ENCODE measurements around the gene PLD4. TPM values are rescaled to one million over a fixed set of nuclear protein-coding genes. Genes with fewer than 3 reads are reported as not detected.

The PLD4 gene
- total RNA-seq, 1 experiment from 2014 or later: 0.15 TPM

DNA sequence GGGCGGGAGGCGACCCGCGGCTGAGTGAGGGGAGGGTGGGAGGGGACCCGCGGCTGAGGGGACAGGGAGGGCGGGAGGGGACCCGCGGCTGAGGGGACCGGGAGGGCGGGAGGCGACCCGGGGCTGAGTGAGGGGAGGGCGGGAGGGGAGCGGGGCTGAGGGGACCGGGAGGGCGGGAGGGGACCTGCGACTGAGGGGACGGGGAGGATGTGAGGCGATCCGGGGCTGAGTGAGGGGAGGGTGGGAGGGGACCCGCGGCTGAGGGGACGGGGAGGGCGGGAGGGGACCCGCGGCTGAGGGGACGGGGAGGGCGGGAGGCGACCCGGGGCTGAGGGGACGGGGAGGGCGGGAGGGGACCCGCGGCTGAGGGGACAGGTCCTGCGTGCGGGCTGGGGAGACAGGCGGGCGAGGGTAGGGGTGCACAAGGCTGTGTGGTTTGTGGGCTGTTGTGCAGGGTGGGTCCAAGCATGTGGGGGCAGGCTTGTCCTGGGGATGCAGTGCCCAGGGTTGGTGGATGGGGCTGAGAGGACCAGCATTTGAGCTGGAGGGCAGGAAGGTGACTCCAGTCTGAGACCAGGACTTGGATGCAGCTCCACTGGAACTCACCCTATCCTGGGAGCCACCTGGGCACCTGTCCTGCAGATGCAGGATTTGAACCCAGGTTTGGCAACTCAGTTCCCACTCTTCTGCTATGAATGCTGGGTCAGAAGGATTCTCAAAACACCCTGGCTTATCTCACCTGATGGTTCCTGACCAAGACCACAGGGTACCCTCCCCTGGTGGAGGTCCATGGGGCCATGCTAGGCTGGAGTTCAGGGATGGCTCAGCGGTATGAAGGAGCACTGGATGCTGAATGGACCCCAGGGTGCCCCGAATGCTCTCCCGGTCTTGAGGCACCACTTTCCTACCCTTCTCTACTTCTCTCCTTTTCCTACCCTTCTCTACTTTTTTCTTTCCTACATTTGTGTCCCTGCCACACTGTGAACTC, 9.4 kb downstream of the PLD4 start:
- POLR2A ChIA-PET: no interaction called here
- no peaks in the 10 kb centered on the region for H3K9me3 ChIP-seq (ENCODE audit: control insufficient read depth, insufficient read depth, low read depth, low read length)
- DNase-seq (ENCODE audit: low read depth, low spot score) (no peak), ATAC-seq (no peak)
- H3K4me3 ChIP-seq (ENCODE audit: low read depth in 2 of 2, low read length in 2 of 2): peak overlapping the region in 1 of 2 experiments; percentile 14; a peak in 1 of 4 replicates
- H3K36me3 ChIP-seq (ENCODE audit: control insufficient read depth, insufficient read depth, low read length): no peaks in the 10 kb centered on the region
- no peaks in the 10 kb centered on the region for H3K27me3 ChIP-seq (ENCODE audit: control insufficient read depth, insufficient read depth, low read length)
- BruUV-seq (replicated peaks): no TSS peak
- intact Hi-C loops (cut with micrococcal nuclease; ENCODE audit: unreplicated experiment) (no loop called here), in situ Hi-C loops (cut with HindIII; ENCODE audit: low pct_unique_long_range_greater_than_20kb, low sequenced_read_pairs) (no loop called here)
- no peaks in the 10 kb centered on the region for H3K4me1 ChIP-seq (ENCODE audit: control insufficient read depth, insufficient read depth, low read length)
- CTCF ChIA-PET: no interaction called here
- no peak overlapping the region for H3K27ac ChIP-seq (ENCODE audit: low read length)
- TF ChIP-seq TCF7L2 (IDR thresholded peaks at IDR 0.05; ENCODE audit: low read depth, low read length) (no peak), SIN3A (IDR thresholded peaks at IDR 0.05; ENCODE audit: borderline replicate concordance, insufficient read depth, low read depth, low read length) (no peak), POLR2AphosphoS5 (IDR thresholded peaks at IDR 0.05; ENCODE audit: low read depth, low read length) (no peak)
- TF ChIP-seq, protein P1, sequence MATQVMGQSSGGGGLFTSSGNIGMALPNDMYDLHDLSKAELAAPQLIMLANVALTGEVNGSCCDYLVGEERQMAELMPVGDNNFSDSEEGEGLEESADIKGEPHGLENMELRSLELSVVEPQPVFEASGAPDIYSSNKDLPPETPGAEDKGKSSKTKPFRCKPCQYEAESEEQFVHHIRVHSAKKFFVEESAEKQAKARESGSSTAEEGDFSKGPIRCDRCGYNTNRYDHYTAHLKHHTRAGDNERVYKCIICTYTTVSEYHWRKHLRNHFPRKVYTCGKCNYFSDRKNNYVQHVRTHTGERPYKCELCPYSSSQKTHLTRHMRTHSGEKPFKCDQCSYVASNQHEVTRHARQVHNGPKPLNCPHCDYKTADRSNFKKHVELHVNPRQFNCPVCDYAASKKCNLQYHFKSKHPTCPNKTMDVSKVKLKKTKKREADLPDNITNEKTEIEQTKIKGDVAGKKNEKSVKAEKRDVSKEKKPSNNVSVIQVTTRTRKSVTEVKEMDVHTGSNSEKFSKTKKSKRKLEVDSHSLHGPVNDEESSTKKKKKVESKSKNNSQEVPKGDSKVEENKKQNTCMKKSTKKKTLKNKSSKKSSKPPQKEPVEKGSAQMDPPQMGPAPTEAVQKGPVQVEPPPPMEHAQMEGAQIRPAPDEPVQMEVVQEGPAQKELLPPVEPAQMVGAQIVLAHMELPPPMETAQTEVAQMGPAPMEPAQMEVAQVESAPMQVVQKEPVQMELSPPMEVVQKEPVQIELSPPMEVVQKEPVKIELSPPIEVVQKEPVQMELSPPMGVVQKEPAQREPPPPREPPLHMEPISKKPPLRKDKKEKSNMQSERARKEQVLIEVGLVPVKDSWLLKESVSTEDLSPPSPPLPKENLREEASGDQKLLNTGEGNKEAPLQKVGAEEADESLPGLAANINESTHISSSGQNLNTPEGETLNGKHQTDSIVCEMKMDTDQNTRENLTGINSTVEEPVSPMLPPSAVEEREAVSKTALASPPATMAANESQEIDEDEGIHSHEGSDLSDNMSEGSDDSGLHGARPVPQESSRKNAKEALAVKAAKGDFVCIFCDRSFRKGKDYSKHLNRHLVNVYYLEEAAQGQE (IDR thresholded peaks at IDR 0.05; ENCODE audit: insufficient read depth in 1 of 2, low read depth in 2 of 2, low read length in 1 of 2): no peak
- TF ChIP-seq, protein P2, sequence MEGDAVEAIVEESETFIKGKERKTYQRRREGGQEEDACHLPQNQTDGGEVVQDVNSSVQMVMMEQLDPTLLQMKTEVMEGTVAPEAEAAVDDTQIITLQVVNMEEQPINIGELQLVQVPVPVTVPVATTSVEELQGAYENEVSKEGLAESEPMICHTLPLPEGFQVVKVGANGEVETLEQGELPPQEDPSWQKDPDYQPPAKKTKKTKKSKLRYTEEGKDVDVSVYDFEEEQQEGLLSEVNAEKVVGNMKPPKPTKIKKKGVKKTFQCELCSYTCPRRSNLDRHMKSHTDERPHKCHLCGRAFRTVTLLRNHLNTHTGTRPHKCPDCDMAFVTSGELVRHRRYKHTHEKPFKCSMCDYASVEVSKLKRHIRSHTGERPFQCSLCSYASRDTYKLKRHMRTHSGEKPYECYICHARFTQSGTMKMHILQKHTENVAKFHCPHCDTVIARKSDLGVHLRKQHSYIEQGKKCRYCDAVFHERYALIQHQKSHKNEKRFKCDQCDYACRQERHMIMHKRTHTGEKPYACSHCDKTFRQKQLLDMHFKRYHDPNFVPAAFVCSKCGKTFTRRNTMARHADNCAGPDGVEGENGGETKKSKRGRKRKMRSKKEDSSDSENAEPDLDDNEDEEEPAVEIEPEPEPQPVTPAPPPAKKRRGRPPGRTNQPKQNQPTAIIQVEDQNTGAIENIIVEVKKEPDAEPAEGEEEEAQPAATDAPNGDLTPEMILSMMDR (IDR thresholded peaks at IDR 0.05): no peak

DNA sequence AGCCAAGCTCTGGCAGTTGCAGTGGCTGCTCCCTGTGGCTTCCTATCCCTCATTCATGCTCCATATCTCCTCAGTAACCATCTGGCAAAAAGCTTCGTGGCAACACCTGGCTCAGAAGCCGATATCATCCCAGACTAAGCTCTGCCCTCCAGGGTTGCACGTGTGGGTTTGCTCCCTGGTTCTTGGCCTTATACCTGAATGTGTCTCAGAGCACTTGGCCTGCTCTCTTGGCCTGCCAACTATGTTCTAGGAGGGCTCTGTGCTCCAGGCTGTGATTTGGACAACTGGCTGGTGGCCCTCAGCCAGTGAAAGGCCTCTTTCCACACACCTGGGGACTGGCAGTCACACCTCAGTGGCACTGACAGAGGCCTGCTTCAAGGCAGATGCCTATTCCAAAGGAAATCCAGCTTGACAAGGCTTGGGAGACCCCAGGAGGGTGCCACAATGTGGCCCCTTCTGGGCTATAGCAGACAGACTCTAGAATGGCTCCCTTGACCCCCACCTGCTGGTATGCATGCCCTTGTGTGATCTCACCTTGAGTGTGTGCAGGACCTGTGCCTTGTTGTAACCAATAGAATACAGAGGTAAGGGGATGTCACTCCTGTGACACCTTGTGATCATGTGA, 10.5 kb downstream of the PLD4 start:
- DNase-seq (ENCODE audit: low read depth, low spot score) (peak; percentile 22), ATAC-seq (no peak)
- Histone ChIP-seq H3K4me3 (ENCODE audit: low read depth in 2 of 2, low read length in 2 of 2) (no peak overlapping the region), H3K36me3 (ENCODE audit: control insufficient read depth, insufficient read depth, low read length) (peaks cover under 1% of the 10 kb centered on the region; the same call in 1 of the 2 replicates), H3K4me1 (ENCODE audit: control insufficient read depth, insufficient read depth, low read length) (no peaks in the 10 kb centered on the region), H3K9me3 (ENCODE audit: control insufficient read depth, insufficient read depth, low read depth, low read length) (no peaks in the 10 kb centered on the region), H3K27me3 (ENCODE audit: control insufficient read depth, insufficient read depth, low read length) (no peaks in the 10 kb centered on the region), H3K27ac (ENCODE audit: low read length) (no peak overlapping the region)
- ChIA-PET CTCF (no interaction called here), POLR2A (no interaction called here)
- in situ Hi-C loops (cut with HindIII; ENCODE audit: low pct_unique_long_range_greater_than_20kb, low sequenced_read_pairs): no loop called here
- TF ChIP-seq, protein P1 (IDR thresholded peaks at IDR 0.05; ENCODE audit: insufficient read depth in 1 of 2, low read depth in 2 of 2, low read length in 1 of 2): no peak
- TF ChIP-seq, protein P2 (IDR thresholded peaks at IDR 0.05): no peak
- TF ChIP-seq POLR2AphosphoS5 (IDR thresholded peaks at IDR 0.05; ENCODE audit: low read depth, low read length) (no peak), SIN3A (IDR thresholded peaks at IDR 0.05; ENCODE audit: borderline replicate concordance, insufficient read depth, low read depth, low read length) (no peak), TCF7L2 (IDR thresholded peaks at IDR 0.05; ENCODE audit: low read depth, low read length) (no peak)
- intact Hi-C loops (cut with micrococcal nuclease; ENCODE audit: unreplicated experiment): no loop called here
- BruUV-seq (replicated peaks): no TSS peak
